Measurements from ENCODE around the gene GJB2.

- TF ChIP-seq CTCF (IDR thresholded peaks at IDR 0.05), result no peak
- TF ChIP-seq POLR2A (IDR thresholded peaks at IDR 0.05), result no peak
Observed at GRCh38 chr13:20177049-20177831, 15.5 kb downstream of the GJB2 start.

Measured in esophagus squamous epithelium (tissue), 4 donors.